ENCODE measurements around the gene FAAP20.
A peak's percentile ranks its signal among the peaks of the same experiment; 100 is the strongest.

The FAAP20 gene

DNA sequence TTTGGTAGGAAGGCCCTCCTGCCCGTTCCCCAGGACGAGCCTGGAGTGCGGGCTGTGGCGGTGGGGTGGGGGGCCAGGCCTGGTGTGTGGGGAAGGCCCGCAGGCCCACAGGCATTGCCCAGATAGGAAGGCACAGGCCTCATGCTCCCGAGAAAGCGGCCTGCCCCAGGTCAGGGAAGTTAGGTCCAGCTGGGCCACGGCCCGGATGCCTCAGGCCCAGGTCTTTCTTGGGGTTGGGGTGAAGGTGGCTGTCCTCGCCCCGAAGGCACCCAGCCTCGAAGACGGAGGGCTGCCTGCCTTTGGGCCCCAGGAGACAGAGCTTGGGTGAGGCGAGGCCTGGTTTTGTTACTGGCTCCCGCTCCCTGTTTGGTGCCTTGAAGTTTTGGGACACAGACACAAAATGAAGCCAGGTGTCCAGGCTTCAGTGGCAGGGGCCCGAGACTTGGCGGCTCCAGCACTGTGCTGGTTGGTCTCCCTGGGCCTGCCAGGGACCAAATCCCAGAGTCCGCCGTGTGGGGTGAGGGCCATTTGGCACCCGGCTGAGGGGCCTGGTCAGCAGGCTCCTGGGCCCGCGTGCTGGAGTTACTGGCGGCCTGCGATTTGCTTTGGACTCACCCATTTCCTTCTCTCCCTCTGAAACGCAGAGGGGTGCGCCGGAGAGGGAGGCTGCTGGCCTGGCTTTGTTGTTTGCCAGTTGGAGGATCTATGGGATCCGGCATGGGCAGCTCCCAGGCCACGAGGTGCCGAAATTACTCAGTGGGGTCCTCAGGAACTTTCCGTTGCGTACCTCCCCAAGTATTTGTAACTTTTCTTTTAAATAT is 35.5 kb upstream of the FAAP20 start:
- DNase-seq, result no peak

DNA sequence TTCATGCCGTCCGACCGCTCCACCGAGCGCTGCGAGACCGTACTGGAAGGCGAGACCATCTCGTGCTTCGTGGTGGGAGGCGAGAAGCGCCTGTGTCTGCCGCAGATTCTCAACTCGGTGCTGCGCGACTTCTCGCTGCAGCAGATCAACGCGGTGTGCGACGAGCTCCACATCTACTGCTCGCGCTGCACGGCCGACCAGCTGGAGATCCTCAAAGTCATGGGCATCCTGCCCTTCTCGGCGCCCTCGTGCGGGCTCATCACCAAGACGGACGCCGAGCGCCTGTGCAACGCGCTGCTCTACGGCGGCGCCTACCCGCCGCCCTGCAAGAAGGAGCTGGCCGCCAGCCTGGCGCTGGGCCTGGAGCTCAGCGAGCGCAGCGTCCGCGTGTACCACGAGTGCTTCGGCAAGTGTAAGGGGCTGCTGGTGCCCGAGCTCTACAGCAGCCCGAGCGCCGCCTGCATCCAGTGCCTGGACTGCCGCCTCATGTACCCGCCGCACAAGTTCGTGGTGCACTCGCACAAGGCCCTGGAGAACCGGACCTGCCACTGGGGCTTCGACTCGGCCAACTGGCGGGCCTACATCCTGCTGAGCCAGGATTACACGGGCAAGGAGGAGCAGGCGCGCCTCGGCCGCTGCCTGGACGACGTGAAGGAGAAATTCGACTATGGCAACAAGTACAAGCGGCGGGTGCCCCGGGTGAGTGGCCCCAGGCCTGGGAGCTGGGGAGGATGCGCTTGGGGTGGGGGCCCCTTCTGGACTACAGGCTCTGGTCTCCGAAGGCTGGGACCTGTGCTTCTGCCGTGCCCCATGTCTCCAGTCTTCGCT is 34.7 kb upstream of the FAAP20 start:
- no peak for DNase-seq

DNA sequence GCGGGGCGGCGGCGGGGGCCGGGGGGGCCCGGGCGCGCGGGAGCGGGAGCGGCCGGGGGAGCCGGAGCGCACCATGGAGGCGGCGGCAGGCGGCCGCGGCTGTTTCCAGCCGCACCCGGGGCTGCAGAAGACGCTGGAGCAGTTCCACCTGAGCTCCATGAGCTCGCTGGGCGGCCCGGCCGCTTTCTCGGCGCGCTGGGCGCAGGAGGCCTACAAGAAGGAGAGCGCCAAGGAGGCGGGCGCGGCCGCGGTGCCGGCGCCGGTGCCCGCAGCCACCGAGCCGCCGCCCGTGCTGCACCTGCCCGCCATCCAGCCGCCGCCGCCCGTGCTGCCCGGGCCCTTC is 34.1 kb upstream of the FAAP20 start:
- DNase-seq, result no peak

DNA sequence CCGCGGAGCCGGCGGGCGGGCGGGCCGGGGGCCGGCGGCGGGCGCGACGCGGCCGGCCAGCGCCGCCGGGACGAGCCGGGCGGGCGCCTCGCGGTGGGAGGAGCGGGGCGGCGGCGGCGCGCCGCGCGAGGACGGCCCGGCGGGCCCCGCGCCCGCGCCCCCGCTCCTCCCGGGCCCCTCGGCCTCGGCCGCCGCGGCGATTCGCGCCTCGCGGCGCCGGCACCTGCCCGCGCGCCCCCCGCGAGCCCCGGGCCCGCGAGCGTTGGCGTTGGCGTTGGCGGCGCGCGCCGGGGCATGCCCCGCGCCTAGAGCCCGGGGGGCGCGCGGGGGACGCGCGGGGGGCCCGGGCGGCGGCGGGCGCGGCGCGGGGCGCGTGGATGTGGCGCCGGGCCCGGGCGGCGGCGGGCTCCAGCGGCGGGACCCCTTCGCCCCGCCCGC is 33.6 kb upstream of the FAAP20 start, which contains the start of gene SKI:
Gene SKI, plus strand, starts transcription at position 163 of the 438 bp plus-strand sequence. CDS start 448 bp downstream, outside the sequence.
- no peak for DNase-seq

DNA sequence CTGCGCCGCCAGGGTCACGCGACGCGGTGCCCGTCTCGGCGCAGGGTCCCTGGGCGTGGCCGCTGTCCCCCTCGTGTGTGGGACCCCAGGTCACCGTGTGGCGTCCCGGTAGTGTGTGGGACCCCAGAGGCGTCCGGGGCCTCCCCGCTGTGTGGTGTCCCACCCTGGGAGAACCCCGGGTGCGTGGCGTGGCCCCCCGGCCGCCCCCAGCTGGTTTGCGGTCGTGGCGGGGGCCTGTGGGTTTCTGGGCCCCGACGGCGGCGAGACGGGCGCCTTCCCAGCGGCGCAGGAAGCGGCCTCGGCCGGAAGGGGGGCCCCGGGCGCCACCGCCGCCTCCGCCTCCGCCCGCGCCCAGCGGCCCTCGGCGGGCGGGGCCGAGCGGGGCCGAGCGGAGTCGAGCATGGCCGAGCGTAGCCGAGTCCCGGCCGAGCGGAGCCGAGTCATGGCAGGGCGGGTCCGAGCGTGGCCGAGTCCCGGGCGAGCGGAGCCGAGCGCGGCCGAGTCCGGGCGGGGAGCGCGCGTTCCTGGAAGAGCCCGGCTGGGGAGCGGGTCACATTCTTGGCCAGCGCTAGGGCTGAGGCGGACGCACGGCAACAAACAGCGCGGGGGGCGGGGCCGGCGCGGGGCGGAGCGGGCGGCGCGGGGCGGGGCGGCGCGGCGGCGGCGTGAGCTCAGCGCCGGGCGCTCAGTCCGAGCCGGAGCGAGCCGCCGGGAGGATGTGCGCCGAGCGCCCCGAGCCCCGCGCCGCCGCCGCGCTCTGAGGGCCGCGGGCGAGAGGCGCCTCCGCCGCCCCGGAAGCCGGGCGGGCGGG is 33.0 kb upstream of the FAAP20 start:
- peak; percentile 87 for DNase-seq

DNA sequence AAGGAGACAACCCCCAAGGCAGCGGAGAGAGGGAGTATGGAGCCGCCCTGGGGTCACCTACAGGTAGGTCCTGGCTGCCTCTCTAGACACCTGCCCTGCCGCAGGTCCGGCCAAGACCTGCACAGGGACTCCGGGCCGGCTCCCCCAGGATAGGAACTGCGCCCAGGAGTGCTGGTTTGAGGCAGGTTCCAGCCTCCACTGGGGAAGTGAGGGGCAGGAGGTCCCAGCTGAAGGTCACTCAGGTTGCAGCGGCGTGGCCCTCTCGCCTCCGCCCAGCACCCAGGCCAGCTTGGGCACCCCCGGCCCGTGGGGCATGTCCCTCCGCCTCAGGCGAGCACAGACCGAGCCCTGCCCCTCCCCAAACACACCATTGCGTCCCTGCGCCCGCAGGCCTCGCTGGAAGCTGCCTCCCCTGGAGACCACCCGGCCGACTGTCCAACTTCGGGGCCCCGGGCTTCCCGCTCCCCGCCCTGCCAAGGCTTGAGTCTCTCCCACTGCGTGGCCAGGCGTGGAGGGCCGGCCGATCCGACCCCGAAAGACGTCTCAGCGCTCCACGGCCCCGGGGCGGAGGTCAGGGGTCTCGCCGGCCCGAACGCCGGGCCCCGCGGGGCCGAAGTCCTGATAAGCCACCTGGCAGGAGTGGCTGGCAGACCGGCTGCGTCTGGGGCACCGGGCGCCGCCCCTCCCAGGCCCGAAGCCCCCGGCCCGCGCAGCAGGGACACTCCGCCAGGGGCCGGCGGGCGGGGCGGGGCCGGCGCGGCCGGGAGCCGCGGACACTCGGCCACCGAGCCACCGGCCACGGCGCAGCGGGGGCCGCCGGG is 32.2 kb upstream of the FAAP20 start:
- no peak for DNase-seq

DNA sequence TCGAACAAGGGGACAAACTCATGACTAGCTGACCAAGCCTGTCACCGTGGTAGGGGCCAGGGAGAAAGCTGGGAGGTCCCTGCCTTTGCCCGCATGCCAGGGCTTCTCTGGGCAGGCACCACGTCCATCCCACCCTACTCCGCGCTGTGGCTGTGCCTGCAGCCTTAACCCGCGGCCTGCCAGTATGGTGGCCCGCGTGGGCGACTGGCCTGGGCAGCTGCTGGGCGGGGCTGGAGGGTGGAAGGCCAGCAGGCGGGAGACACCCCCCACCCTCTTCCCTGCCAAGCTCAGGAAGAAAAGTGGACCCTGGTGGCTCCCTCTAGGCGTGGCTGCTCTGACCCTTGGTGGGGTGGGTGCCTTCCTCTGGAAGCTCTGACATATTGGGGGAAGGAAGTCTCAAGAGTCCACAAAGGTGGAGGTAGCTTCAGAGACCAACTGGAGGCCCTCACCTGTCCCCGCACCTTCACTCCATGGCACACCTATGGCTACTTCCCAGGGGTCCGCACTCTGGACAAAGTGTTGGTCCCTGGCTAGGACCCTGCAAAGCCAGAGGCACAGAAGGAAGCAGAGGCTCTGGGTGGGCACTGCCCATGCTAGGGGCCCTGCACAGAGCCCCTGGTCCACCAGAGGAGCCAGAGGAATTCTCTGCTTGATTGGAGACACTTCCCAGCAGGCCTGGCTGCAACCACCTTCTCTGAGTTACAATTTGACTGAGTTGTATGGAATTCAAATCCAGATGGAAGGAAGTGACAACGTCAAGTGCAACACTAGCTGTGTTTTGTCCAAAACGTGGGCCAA is 30.3 kb upstream of the FAAP20 start:
- no peak for DNase-seq

DNA sequence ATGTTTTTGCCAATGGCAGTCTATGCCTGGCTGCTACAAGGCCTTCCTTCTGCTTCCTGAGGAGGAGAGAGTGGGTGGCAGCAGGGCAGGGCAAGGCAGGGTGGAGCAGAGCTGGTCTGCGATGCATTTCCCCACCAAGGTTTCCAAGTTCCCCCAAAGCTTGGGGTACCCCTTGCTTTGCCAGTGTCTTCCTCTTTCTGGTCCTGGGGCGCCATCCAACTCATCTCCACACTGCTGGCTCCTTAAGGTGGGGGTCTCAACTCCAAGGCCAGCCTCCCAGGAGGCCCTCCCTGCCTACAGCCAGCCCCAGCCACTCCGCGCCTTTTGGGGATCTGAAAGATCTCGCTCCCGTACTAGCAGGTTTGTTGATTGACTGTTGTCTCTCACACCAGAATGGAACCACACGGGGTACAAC is 29.6 kb upstream of the FAAP20 start:
- no peak for DNase-seq

DNA sequence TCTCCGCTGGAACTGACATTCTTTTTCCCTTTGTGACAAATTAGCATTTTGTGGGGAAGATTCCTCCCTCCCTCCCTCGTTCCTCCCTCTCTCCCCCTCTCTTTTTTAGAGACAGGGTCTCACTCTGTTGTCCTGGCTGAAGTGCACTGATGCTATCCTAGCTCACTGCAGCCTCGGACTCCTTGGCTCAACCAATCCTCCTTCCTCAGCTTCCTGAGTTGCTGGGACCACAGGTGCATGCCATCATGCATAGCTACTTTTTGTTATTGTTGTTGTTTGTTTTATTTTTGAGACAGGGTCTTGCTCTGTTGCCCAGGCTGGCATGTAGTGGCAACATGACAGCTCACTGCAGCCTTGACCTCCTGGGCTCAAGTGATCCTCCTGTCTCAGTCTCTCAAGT is 26.7 kb upstream of the FAAP20 start:
- no peak for DNase-seq

DNA sequence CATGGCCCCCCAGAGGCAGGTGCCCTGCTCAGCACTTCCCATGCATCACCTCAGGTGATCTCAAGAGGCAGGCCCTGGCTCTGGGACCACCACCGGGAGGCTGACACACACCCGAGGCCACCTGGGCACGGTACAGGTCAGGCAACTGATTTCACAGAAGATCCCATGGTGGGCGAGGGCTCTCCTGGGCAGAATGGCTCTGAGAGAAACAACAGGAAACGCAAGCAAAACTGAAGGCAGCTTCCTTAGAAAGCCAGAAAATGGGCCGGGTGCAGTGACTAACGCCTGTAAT is 22.1 kb upstream of the FAAP20 start:
- DNase-seq, result no peak

DNA sequence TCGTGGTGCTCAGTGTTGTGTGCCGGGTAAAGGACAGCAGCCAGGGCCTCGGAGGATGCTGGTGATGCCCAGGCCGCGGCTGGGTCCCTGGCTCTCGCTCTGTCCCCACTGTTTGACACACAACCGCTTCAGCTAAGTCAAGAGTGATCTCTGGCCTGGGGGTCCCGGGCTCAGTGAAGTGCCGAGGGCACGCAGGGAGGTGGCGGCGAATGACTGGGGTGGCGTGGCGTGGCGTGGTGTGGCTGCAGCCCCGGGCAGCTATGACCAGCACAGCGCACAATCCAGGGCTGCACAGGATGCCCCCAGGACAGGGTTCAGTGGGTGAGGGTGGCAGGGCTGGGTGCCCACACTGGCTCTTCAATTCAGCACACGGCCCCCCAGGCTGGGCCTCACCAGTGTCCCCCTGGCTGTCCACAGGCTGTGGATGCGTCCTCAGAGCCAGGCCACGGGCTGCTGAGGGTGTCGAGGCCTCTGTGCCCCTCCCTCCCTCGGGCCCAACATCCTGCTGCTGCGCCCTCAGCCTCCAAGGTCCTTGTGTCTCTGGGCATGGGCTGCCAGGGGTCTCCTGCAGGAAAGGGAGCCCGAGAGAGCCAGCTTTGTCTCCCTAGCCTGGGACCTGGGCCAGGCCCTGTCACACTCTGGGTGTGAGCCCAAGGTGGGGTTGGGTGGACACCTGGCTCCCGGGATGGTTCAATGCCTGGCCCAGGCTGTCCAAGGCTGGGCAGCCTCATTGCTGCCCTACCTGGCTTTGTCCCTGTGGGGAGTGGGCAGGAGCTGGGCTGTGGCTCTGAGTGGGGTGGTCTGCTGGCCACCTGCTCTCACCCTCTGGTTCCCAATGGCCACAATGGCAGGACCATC is 21.6 kb upstream of the FAAP20 start:
- DNase-seq, result no peak

DNA sequence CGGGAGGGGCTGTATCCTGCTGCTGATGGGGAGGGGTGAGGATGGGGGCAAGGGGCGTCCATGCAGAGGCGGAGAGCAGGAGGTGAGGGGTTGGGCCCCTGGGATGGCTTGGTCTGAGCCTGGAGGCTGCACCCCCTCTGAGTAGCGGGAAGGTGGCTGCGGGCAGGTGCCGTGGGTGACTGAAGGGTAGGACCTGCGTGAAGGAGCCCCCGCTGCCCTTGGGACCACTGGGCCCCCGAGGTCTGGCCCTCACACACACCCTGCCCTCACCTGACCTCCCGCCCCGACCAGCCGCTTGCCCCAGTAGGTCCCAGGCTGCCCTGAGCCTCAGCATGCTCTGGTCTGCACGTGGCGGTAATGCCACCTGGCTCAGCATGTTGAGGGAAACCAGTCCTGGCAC is 20.8 kb upstream of the FAAP20 start:
- DNase-seq, result no peak

DNA sequence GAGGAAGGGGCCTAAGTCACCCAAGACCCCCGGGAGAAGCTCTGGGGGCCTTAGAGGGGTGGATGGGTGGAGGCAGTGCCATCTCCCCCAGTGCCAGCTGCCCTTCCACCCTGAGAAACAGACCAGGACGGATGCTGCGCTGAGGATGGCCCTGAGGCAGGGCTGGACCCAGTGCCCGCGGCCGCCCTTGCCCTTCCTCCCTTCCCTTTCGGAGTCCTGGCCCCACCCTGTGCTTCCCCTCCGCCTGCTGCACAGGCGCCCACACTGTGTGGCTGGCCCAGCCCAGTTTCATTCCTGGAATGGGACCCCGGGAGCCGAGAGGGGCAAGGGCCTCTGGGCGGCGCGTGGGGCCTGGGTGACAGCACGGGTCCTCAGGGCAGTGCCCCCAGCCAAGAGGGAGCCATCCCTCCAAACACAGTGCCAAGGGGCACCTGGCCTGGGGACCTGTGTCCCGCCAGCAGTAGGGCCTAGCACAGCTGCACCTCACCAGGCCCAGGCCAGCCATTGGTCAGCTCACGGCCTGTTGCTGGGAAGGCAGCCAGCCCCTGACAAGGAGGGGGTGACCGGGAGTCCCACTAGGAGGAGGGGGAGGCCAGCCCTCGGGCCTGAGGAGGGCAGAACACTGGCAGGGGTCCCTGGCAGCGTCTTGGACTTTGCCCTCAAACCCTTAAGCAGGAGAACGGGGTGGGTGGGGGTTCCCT is 20.1 kb upstream of the FAAP20 start:
- no peak for DNase-seq

DNA sequence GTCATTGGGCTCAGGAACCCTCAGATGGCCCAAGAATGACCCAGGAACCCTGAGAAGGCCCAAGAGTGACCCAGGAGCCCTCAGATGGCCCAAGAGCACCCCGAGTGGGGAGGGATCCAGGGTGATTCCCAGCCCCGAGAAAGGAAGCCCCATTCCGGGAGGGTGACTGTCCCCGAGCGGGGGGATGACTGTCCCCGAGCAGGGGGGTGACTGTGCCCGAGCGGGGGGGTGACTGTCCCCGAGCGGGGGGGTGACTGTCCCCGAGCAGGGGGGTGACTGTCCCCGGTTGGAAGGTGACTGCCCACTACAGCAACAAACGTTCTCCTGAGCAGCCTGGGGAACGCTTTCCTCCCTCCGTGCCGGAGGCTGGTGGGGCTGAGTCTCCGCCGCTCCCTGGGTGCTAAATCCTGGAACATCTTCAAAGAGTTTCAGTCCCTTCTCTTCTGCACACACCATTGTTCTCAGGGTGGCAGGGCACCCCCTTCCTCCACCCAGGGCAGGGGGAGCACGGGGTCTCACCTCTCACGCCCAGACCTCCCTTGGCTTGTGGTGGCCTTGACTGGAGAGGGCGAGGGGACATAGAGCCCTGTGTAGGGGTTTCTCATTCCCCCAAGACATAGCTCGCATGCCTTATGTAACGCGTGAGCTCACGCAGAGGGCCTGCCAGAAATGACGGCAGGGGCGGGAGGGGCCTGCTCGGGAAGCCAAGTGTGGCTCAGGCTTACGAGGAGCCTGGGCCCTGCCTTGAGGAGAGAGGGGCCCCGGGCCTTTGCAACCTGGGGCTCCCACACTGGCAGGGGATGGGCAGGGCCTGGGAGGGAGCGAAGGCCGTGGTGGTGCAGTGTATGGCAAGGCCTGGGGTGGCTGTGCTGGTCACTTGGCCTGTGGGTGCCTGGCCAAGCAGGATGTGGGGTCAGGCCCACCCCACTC is 19.3 kb upstream of the FAAP20 start:
- DNase-seq, result no peak

DNA sequence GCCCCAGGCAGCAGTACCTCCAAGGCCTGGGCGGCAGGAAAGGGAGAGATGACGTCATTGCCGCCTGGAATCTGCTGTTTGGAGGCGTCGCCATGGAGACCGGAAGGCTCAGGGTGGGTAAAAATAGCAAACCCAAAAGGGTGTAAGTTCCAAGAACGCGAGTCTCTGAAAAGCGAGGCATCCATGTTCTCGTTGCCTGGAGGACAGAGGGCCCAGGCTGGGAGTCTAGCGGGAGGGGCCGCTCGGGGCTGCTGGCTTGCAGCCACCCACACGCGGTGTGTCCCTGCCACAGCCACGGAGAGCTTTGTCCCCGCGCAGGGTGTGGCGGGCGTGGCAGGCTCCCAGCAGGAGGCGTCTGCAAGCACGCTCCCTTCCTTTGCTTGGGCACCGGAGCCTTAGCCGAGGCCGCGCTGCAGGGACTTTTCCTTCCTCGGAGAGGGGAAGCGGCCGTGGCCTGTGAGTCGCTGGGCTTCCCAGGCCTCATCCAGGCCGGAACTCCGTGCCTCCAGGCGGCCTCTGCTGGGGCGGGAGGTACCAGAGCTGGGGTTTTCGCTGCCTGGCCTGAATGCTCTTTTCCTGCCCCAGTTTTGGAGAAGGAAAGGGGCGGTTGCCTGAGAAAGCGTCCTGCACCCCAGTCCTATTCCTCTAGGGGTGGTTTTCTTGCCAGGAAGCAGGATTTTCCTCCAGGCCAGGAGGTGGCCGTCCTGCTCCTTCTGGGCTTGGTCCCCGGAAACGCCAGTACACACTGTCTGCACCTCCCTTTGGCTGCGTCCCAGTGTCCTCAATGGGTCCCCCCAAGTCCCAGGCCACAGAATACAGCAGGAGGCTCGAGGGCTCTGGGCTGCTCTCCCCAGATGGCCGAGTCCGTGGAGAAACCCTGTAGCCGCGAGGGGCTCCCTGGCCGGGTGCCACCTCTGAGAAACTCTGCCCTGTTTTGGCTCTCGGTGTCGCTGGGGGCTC is 18.2 kb upstream of the FAAP20 start:
- peak; percentile 41 for DNase-seq

DNA sequence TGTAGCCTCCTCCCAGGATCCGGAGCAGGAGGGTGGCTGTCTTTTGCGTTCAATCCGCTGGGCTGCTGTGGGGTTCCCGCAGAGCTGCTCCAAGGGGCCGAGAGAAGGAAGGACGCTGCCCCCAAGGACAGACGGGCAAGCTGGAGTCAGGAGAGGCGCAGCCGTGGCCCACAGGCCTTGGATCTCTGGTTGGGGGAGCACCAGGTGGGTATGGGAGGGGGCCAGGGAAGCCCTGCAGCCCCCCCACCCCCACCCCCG is 17.6 kb upstream of the FAAP20 start:
- no peak for DNase-seq

DNA sequence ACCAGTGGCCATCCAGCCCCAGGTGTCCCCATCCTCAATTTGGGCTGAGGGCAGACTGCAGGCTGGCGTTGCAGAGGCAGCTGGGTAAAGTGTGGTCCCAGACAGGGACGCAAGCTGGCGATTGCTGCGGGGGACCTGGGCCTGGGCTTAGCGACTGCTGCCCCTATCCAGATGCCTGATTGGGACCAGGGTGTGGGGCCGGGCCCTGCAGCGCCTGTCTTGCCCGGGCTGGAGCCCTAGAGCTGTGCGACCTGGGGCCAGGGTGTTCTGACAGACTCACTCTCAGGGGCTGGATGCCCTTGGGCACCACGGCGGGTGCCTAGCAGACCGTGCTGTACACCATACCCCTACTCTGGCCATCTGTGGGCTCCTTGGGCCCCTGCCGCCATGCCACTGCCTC is 16.2 kb upstream of the FAAP20 start:
- no peak for DNase-seq

DNA sequence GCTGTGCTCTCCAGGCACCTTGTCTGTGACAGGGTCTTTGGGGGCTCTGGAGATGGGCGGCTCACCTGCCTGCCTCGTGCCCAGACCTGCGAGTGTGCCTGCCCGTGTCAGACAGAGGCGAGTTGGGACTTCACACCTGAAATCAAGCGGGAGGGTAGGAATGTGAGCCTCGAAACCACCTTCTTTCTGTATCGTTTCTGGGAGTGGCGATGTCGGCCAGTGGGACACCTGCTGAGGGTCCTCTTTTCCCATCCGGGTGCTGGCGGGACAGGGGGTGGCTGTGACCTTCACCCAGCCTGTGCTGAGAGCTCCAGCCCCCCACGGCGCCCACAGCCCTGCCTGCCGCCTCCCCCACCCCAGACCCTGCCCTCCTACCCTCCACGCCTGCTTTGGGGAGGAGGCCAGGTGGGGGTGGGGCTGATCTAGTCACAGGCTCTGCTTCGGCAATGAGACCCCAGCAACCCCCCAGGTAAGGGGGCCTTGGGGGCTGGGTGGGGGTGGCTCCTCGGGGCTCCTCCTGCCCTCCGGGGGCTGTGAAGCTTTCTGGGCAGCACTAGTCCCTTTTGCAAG is 15.6 kb upstream of the FAAP20 start:
- DNase-seq, result no peak

All from DMS 273 treated with DMSO at 0.1 percent for 48 hours (cell line).